ENCODE results near the gene PRRX2.

DNA sequence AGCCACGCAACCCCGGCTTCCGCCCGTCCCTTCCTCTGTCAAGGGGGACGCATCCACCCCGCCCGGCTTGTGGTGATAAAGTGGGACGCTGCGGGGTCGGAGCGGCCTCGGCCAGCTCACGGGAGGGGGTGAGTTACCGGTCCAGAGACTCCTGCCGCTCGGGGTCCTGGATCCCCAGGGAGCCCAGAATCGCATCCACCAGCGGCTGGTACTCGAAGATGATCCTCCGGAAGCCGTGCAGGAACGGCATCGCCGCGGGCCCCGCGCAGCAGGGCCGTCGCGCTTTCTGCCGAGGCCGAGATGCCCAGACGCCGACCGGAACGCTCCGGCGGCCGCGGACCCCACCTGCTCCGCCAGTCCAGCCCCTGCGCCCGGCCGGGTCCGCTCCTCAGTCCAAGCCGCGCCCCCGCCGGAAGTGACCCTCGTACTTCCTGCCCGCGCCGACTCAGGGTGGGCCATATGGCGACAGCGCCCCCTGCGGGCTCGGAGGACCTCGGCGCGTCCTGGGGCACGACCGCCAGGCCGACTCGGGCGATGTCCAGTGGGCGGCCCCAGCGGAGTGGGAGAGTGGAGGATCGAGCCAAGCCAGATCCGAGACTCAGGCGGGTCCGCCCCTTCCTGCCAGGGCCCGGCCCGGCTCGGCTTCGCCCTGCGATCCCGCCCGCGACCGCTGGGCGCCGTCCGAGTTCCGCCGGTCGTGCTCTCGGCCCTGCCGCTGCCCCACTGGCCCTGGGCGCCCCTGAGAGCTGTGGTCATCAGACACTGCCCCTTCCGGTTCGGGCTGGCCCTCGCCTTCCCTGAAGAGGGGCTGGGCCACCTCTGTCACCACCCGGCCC, 23.5 kb upstream of the PRRX2 start, which contains the start of gene ASB6:
- TF ChIP-seq, protein P1, sequence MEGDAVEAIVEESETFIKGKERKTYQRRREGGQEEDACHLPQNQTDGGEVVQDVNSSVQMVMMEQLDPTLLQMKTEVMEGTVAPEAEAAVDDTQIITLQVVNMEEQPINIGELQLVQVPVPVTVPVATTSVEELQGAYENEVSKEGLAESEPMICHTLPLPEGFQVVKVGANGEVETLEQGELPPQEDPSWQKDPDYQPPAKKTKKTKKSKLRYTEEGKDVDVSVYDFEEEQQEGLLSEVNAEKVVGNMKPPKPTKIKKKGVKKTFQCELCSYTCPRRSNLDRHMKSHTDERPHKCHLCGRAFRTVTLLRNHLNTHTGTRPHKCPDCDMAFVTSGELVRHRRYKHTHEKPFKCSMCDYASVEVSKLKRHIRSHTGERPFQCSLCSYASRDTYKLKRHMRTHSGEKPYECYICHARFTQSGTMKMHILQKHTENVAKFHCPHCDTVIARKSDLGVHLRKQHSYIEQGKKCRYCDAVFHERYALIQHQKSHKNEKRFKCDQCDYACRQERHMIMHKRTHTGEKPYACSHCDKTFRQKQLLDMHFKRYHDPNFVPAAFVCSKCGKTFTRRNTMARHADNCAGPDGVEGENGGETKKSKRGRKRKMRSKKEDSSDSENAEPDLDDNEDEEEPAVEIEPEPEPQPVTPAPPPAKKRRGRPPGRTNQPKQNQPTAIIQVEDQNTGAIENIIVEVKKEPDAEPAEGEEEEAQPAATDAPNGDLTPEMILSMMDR (IDR thresholded peaks at IDR 0.05): peak; percentile 99 to 100 (median 100)
- TF ChIP-seq POLR2AphosphoS5 (IDR thresholded peaks at IDR 0.05): peak; percentile 95
- TF ChIP-seq POLR2A (IDR thresholded peaks at IDR 0.05): peak; percentile 50
